A549 (cell line): ENCODE results near the gene KCNH3. TPM values are rescaled to one million over a fixed set of nuclear protein-coding genes. Genes with fewer than 3 reads are reported as not detected.

Experiments used
- ATAC-seq, 2 experiments: fragments of 200-7000 bp in 1 of 2; fragments of >200 bp in 1 of 2; cut with Nextera tagmentation in 1 of 2; cut with Tn5 transposase in 1 of 2; 3 replicates each; pipeline versions ENCODE4 v1.8.0 to v1.9.1; 2018 to 2020; ENCODE audit warnings: mild to moderate bottlenecking in 1 of 2, moderate library complexity in 1 of 2
- CTCF ChIA-PET: fragments of 300-600 bp; sonication (Branson Sonifier 250); formaldehyde crosslinking; extraction: SDS; loops from one replicate; lab custom pipeline; 2021; ENCODE audit warnings: antibody characterized with exemption, inconsistent platforms; lab: Yijun Ruan, JAX
- POLR2A ChIA-PET: fragments of 350-600 bp; formaldehyde crosslinking; extraction: SDS; loops from one replicate; lab custom pipeline; 2021; ENCODE audit warnings: antibody characterized with exemption, inconsistent platforms; lab: Yijun Ruan, JAX
- DNase-seq, 2 experiments: peaks; one replicate each; pipeline versions ENCODE4 v3.0.0 to v3.0.0-alpha.2; 2011 to 2016; ENCODE audit warnings: low read depth in 1 of 2, low spot score in 1 of 2
- FAIRE-seq: peaks from 2 replicates; lab custom pipeline; 2011; peaks lifted over from hg19 to GRCh38; lab: Jason Lieb, UNC
- H3K27ac ChIP-seq, 2 experiments: fragments of >200 bp; sonication (Bioruptor Twin); formaldehyde crosslinking; 3 replicates each; pipeline ENCODE4 v1.5.1; 2016 to 2017
- H3K4me1 ChIP-seq: fragments of >200 bp; sonication (Bioruptor Twin); formaldehyde crosslinking; 3 replicates; pipeline ENCODE4 v1.6.1; 2016
- H3K4me2 ChIP-seq: fragments of >200 bp; sonication (Bioruptor Twin); formaldehyde crosslinking; 3 replicates; pipeline ENCODE4 v1.6.1; 2016
- H3K4me3 ChIP-seq: fragments of >200 bp; sonication (Bioruptor Twin); formaldehyde crosslinking; 3 replicates; pipeline ENCODE4 v1.5.1; 2016
- H3K9me3 ChIP-seq: fragments of >200 bp; sonication (Bioruptor Twin); formaldehyde crosslinking; 3 replicates; pipeline ENCODE4 v1.6.1; 2016
- CBX8 ChIP-seq: fragments of 200-600 bp; sonication (generic); IDR thresholded peaks from 2 replicates; pipeline ENCODE4 v1.6.1; 2016
- CHD4 ChIP-seq: fragments of 200-600 bp; sonication (generic); IDR thresholded peaks from 2 replicates; pipeline ENCODE4 v1.6.1; 2016; ENCODE audit warnings: antibody characterized with exemption, mild to moderate bottlenecking, borderline replicate concordance
- ESRRA ChIP-seq: fragments of 150-350 bp; IDR thresholded peaks from 2 replicates; pipeline ENCODE4 v1.6.1; 2014; ENCODE audit warnings: mild to moderate bottlenecking, low read length, borderline replicate concordance
- FOSB ChIP-seq: fragments of 250-450 bp; sonication (Bioruptor Pico); IDR thresholded peaks from 2 replicates; pipeline ENCODE4 v1.5.0; 2020; ENCODE audit warnings: mild to moderate bottlenecking, moderate library complexity
- HDAC2 ChIP-seq: fragments of 200-600 bp; sonication (generic); IDR thresholded peaks from 2 replicates; pipeline ENCODE4 v1.6.1; 2016
- HOXA7 ChIP-seq: fragments of 250-450 bp; sonication (Bioruptor Pico); IDR thresholded peaks from 2 replicates; pipeline ENCODE4 v1.5.0; 2020; ENCODE audit warnings: mild to moderate bottlenecking, moderate library complexity
- HOXB5 ChIP-seq: fragments of 250-450 bp; sonication (Bioruptor Pico); IDR thresholded peaks from 2 replicates; pipeline ENCODE4 v1.5.0; 2020; ENCODE audit warnings: mild to moderate bottlenecking, moderate library complexity
- KDM1A ChIP-seq: fragments of 200-600 bp; sonication (generic); IDR thresholded peaks from 2 replicates; pipeline ENCODE4 v1.6.1; 2016; ENCODE audit warnings: low read depth, mild to moderate bottlenecking
- MAFK ChIP-seq: fragments of 450-650 bp; IDR thresholded peaks from 2 replicates; pipeline ENCODE4 v1.6.1; 2014; ENCODE audit not compliant: partially characterized antibody
- NR3C1 ChIP-seq: fragments of >200 bp; sonication (Bioruptor Twin); formaldehyde crosslinking; IDR thresholded peaks from 3 replicates; pipeline ENCODE4 v1.6.1; 2017
- PHF8 ChIP-seq: fragments of 200-600 bp; sonication (generic); IDR thresholded peaks from 2 replicates; pipeline ENCODE4 v1.6.1; 2016; ENCODE audit warnings: low read depth, mild to moderate bottlenecking, antibody characterized with exemption, moderate library complexity, borderline replicate concordance
- RARB ChIP-seq: fragments of 250-450 bp; sonication (Bioruptor Pico); IDR thresholded peaks from 2 replicates; pipeline ENCODE4 v1.8.0; 2021; ENCODE audit warnings: mild to moderate bottlenecking, moderate library complexity
- SMC3 ChIP-seq: fragments of >200 bp; sonication (Bioruptor Twin); formaldehyde crosslinking; IDR thresholded peaks from 3 replicates; pipeline ENCODE4 v1.6.1; 2018; ENCODE audit warnings: inconsistent platforms
- TP53 ChIP-seq: fragments of 250-450 bp; sonication (Bioruptor Pico); IDR thresholded peaks from 2 replicates; pipeline ENCODE4 v1.5.0; 2021; ENCODE audit warnings: mild to moderate bottlenecking, moderate library complexity
- ZC3H11A ChIP-seq: fragments of 450-650 bp; IDR thresholded peaks from 2 replicates; pipeline ENCODE4 v1.6.1; 2014; ENCODE audit warnings: antibody characterized with exemption, mild to moderate bottlenecking
- WGBS: methylation state at CpG from one replicate; pipeline ENCODE4 v1.1.6; 2017; ENCODE audit errors: missing lambda C conversion rate; 5-methylcytosine and 5-hydroxymethylcytosine counted together
- polyA plus RNA-seq, 4 experiments: library from polyadenylated mRNA; depleted of rRNA in 3 of 4; stranded (reverse); fragments of >200 nt; fragmentation: RNase III in 1 of 4; extraction: RNeasy Plus Mini Kit Qiagen cat#74134 plus additional on column Dnase treatment in 1 of 4; gene quantifications; 2 replicates in 3 of 4; 3 replicates in 1 of 4; pipeline ENCODE4 v1.2.3, GENCODE V29; 2011 to 2017
- TF ChIP-seq, protein P1 (sequence below): IDR thresholded peaks from 2 replicates; pipeline ENCODE4 v1.6.1; 2012; ENCODE audit warnings: low read depth, borderline replicate concordance
- TF ChIP-seq, protein P2 (sequence below): fragments of 250-450 bp; sonication (Bioruptor Pico); IDR thresholded peaks from 2 replicates; pipeline ENCODE4 v1.5.0; 2021; ENCODE audit warnings: mild to moderate bottlenecking, moderate library complexity, borderline replicate concordance
- TF ChIP-seq, protein P3 (sequence below): fragments of 450-650 bp; IDR thresholded peaks from 2 replicates; pipeline ENCODE4 v1.6.1; 2014; ENCODE audit warnings: antibody characterized with exemption
- TF ChIP-seq, protein P4 (sequence below): fragments of 200-600 bp; sonication (generic); IDR thresholded peaks from 2 replicates; pipeline ENCODE4 v1.6.1; 2016; ENCODE audit warnings: antibody characterized with exemption, mild to moderate bottlenecking, moderate library complexity

The KCNH3 gene
- polyA plus RNA-seq, 2 of the 4 experiments (the other 2 are of a cell fraction) = 1.0 to 2.2 TPM

DNA sequence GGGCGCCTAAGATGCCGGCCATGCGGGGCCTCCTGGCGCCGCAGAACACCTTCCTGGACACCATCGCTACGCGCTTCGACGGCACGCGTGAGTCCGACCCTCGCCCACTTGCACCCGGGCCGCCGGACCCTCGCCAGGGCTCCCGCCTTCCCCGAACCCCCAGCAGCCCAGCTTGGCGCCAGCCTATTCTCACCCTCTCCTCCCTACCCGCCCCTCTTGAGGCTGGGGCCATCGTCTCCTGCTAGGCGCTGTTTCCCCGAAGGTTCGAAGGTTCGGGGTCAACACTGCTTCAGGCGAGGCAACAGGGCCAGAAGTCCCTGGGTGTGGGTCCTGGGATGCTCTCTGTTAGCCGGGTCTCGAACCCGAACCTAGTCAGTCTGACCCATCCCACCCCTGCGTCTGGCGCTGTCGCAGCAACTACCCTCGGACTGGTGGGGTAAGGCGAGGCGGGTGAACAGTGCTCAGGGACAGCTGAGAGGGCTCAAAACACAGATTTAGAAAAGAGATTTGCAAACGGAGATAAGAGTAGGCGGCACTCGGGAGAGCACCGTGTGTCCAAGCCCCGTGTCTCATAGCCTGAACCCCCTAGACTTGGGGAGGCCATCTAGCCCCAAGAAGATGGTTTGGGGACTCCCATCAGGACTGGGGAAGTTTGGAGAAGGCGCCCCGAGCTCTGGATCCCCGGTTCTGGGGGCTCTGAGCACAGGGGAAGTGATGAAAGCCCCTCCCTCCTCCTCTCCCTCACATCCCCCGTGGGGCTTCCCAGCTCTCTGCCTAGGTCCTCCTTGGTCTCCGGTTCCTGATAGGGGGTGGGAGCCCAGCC lies 787 bp downstream of the KCNH3 start:
- FAIRE-seq = no peak
- CTCF ChIA-PET = interaction anchor here (0.8 to 9.1 kb wide), 14 partner anchors 12 to 208 kb away, joined by 3 to 63 read pairs (median 7); partner anchors contain the start of genes C1QL4 and DNAJC22
- TF ChIP-seq TP53 (CRISPR knock-in tag) (no peak), MAFK (no peak), KDM1A (no peak), HDAC2 (no peak), CBX8 (no peak), RARB (no peak), CHD4 (no peak), HOXB5 (no peak), NR3C1 (no peak), ZC3H11A (no peak), SMC3 (no peak), FOSB (CRISPR knock-in tag) (no peak), PHF8 (no peak), HOXA7 (CRISPR knock-in tag) (no peak), ESRRA (no peak)
- TF ChIP-seq, protein P1, sequence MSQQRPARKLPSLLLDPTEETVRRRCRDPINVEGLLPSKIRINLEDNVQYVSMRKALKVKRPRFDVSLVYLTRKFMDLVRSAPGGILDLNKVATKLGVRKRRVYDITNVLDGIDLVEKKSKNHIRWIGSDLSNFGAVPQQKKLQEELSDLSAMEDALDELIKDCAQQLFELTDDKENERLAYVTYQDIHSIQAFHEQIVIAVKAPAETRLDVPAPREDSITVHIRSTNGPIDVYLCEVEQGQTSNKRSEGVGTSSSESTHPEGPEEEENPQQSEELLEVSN = no peak
- TF ChIP-seq, protein P2, sequence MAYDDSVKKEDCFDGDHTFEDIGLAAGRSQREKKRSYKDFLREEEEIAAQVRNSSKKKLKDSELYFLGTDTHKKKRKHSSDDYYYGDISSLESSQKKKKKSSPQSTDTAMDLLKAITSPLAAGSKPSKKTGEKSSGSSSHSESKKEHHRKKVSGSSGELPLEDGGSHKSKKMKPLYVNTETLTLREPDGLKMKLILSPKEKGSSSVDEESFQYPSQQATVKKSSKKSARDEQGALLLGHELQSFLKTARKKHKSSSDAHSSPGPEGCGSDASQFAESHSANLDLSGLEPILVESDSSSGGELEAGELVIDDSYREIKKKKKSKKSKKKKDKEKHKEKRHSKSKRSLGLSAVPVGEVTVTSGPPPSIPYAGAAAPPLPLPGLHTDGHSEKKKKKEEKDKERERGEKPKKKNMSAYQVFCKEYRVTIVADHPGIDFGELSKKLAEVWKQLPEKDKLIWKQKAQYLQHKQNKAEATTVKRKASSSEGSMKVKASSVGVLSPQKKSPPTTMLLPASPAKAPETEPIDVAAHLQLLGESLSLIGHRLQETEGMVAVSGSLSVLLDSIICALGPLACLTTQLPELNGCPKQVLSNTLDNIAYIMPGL (CRISPR knock-in tag) = no peak
- TF ChIP-seq, protein P3, sequence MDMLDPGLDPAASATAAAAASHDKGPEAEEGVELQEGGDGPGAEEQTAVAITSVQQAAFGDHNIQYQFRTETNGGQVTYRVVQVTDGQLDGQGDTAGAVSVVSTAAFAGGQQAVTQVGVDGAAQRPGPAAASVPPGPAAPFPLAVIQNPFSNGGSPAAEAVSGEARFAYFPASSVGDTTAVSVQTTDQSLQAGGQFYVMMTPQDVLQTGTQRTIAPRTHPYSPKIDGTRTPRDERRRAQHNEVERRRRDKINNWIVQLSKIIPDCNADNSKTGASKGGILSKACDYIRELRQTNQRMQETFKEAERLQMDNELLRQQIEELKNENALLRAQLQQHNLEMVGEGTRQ = no peak
- TF ChIP-seq, protein P4, sequence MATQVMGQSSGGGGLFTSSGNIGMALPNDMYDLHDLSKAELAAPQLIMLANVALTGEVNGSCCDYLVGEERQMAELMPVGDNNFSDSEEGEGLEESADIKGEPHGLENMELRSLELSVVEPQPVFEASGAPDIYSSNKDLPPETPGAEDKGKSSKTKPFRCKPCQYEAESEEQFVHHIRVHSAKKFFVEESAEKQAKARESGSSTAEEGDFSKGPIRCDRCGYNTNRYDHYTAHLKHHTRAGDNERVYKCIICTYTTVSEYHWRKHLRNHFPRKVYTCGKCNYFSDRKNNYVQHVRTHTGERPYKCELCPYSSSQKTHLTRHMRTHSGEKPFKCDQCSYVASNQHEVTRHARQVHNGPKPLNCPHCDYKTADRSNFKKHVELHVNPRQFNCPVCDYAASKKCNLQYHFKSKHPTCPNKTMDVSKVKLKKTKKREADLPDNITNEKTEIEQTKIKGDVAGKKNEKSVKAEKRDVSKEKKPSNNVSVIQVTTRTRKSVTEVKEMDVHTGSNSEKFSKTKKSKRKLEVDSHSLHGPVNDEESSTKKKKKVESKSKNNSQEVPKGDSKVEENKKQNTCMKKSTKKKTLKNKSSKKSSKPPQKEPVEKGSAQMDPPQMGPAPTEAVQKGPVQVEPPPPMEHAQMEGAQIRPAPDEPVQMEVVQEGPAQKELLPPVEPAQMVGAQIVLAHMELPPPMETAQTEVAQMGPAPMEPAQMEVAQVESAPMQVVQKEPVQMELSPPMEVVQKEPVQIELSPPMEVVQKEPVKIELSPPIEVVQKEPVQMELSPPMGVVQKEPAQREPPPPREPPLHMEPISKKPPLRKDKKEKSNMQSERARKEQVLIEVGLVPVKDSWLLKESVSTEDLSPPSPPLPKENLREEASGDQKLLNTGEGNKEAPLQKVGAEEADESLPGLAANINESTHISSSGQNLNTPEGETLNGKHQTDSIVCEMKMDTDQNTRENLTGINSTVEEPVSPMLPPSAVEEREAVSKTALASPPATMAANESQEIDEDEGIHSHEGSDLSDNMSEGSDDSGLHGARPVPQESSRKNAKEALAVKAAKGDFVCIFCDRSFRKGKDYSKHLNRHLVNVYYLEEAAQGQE = no peak
- TF ChIP-seq, all 56 proteins: peak for 0
- Histone ChIP-seq H3K27ac (peak overlapping the region; percentile 65 to 91; a peak in 5 of 6 replicates), H3K4me3 (peak overlapping the region; percentile 76), H3K4me1 (peaks cover 32% of the 10 kb centered on the region), H3K4me2 (peak overlapping the region; percentile 92), H3K9me3 (no peaks in the 10 kb centered on the region)
- ATAC-seq = no peak
- DNase-seq = no peak
- POLR2A ChIA-PET = interaction anchor here (1.7 kb wide), 1 partner anchor 173 kb away, joined by 6 read pairs; the partner anchor contains the start of gene SPATS2
- 76% methylated on average over 42 of the region's 47 CpGs for WGBS
